Epidermal melanocyte (primary cell): ENCODE measurements around the gene INMT.
"Not testable (repeated sequence)": the region's sequence is repeated elsewhere in the genome, so short reads cannot be mapped to it uniquely, and the experiment has no call there.

Source experiments
- DNase-seq: peaks from one replicate; pipeline ENCODE4 v3.0.0; 2011; ENCODE audit warnings: low spot score; ENCODE audit not compliant: insufficient read length

The INMT gene

DNA sequence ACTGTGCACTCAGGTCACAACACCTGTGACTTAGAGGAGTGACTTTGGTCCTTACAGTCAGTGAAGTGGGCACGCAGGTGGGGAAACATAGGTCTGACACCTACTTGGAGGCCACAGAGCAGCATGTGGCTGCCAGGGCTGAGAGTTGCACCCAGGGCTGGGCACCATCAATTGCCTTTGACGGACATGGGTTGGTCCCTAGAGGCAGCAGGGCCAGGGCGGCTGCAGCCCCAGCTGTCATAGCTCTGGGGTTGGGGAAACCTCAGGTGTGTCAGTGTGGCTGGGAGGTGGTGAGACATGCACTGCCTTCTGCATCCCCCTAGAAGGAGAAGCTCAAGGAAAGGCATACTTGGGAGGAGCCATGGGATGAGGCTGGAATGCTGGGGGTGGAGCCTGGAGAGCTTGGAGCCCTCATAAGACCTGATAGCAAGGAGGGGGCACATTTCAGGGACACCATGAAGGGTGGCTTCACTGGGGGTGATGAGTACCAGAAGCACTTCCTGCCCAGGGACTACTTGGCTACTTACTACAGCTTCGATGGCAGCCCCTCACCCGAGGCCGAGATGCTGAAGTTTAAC is at the start of gene INMT:
Gene INMT (plus strand): TSS at position 440 of the 578 bp plus-strand sequence. CDS start 16 bp downstream, at position 456.
- no peak for DNase-seq

- no peak for DNase-seq
Measured at GRCh38 chr7:30702200-30702599, 49.7 kb upstream of the INMT start.

DNA sequence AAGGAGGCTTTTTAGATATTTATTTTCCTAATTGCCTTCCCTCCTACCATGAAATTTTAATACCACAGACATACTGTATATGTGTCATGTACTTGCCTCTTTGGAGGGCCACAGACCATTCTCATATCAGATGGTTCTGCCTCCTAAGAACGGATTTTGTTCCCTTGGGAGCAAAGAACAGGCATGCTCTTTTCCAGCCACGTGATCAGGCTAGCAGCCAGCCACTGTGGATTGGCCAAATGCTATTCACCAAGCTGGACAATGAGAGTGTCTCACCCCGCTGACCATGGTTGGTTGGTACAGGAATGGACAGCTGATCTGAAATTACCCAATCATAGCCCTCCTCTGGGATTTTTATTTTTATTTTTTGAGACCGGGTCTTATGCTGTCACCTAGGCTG is 48.2 kb upstream of the INMT start:
- DNase-seq: no peak

DNA sequence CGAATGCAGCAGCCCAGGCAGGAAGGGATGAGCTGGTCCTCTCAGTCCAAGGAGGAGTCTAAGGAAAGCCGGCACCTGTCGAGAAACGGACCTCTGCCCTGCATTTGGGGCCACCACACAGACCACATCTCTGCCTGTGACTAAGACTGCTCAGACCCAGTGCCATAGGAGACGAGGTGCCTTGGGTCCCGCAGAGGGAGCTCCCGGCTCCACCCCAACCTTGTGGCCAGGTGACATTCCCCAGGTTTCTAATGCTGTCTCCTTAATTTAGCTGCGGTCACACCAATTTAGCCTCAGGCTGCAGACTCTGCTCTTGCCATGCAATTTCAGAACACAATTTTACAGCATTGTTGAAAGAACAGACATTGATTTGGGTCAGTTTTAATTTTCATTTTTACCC is 46.9 kb upstream of the INMT start:
- no peak for DNase-seq

- DNase-seq: no peak
Measured at GRCh38 chr7:30705596-30705995, 46.3 kb upstream of the INMT start.

- no peak for DNase-seq
Measured at GRCh38 chr7:30706316-30706715, 45.6 kb upstream of the INMT start.

DNA sequence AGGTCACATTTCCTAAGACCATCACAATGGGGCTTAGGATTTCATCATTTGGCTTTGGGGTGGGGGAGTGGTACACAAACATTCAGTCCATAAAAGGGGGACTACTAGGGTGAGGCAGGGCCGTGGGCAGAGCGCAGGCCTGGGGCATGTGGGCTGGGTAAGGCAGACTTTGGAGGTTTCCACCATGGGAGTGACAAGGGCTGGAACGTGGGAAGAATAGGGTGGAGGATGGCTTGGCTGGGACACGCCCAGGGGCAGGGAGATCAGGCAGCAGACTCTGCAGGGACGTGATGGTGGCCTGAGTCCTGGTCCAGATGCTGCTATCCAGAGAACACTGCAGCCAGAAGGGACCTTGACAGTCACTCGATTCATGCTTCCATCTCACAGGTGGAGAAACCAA is 45.0 kb upstream of the INMT start:
- no peak for DNase-seq

DNA sequence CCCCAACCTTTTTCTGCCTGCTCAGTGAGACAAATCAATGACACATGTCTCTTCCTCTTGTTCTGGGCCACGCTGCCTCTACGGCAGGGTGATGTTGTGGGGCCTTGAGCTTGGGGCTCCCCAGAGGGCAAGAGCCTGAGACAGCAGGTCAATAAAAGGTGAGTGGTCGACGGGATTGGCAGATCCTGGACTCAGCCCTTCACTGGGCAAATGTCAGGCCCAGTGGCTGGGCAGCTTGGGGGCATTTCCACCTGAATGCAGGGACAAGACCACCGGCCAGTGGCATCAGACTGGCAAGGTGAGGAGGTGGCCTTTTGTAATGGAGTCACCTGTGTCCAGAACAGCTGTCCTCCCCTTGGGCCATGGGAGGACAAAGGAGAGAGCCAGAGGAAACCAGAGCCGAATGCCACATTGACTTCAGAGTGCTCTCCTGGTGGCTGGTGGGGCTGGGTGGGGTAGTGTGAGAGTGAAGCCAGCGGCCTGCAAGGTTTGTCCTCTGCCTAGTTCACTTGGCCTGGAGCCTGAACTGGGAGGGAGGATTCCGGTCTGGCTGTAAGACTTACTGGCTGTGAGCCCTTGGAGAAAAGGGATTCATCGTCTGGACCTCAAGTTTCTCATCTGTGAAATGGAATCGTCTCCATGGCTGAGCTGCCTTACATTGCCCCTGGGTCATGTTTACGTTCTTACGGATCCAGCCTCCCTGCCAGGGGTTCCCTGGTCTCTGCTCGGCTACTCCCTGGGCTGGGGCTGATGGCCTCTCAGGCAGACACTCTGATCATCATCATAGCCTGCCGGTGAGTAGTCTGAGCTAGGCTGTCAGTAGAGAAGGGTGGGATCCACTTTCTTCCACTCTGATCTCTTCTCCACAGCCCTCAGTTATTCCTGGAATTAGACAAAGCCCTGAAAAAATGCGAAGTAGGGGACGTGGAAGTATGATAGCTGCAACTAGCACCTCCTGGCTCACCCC is 44.3 kb upstream of the INMT start:
- no peak for DNase-seq

GRCh38 chr7:30708412-30708811 is 43.5 kb upstream of the INMT start:
- no peak for DNase-seq

DNA sequence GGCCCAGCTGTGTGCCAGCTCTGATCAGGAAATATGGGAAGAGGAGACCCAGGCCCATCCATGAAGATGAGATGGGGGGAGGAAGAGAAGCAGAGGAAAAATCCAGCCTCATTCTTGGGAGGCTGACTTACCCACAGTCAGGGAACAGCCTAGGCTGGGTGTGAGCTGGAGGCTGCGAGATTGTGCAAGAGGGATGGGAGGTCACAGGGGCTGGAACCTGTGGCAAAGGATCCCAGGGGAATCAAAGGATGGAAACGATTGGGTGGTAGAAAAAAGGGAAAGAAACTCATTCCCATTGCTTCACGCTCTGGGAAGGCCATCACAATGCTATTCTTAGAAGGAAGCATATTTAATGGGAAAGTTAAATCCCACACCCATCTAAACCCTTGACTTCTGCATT is 43.0 kb upstream of the INMT start:
- DNase-seq: no peak

DNA sequence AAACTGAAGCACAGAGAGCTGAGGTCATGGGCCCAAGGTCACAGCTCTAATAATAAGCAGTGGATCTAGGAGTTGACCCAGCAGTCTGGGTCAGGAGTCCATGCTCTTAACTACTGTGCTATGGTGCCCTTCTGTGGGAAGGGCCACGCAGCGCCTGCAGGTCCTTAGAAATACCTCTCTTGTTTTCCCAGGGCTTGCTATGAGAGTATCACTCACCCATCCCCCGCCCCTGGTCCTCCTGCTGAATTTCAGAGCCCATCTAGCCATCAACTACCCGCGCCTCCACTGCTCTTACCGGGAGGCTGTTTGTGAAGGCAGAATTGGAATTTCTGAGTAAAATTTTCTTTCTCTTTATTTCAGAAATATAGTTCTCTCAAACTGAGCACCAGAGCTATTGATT is 42.4 kb upstream of the INMT start:
- DNase-seq: no peak

- DNase-seq: no peak
Measured at GRCh38 chr7:30710669-30711068, 41.3 kb upstream of the INMT start.

DNA sequence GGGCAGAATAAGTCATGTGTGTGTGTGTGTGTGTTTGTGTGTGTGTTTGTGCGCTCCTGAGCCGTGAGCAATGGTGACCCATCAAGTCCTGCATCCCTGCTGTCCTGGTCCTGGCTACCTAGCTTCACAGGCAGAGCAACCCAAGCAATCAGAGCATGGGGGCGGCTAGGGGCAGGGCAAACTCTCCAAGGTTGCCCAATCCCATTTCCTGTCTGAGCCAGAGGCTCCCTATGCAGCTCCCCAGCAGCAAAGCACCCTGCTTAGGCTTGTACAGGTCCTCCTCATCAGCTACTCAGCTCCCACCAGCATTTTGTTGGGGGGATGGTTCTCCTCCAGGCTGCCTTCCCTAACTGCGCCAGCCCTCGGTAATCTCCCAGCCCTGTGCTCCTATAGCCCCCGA is 38.5 kb upstream of the INMT start:
- DNase-seq: no peak

GRCh38 chr7:30714129-30714528 is 37.8 kb upstream of the INMT start:
- no peak for DNase-seq

- DNase-seq: no peak
Measured at GRCh38 chr7:30717181-30717580, 34.8 kb upstream of the INMT start.

DNA sequence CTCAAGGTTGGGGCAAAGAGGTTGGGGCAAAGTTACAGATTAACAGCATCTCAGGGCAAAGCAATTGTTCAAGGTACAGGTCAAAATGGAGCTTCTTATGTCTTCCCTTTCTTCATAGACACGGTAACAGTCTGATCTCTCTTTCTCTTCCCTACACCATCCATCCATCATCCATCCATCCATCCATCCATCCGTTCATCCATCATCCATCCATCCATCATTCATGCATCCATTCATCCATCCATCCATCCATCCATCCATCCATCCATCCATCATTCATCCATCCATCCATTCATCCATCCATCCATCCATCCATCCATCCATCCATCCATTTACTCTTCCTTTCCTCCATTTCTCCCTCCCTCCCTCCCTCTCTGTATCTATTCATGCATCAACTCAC is 32.5 kb upstream of the INMT start:
- DNase-seq: not testable (repeated sequence)

GRCh38 chr7:30721211-30721610 is 30.7 kb upstream of the INMT start:
- DNase-seq: no peak

DNA sequence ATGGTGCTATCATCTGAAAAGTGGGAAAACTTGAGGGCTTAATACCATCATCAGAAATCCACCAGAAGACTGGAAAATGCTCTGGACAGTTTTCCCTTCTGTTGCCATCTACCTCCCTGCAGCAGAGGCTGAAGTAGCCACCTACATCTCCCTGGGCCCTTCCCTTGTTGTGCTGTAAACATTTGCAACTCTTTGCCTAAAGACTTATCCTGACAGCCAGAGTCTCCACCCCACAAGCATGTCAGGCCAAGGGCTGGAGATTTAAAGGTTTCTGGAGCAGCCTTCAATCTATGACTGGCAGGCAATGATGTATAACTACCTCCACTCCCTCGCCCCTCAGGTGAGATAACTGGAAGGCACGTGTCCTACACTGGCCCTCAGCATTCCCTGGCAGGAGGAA is 29.7 kb upstream of the INMT start:
- no peak for DNase-seq

- DNase-seq: no peak
Measured at GRCh38 chr7:30722671-30723070, 29.3 kb upstream of the INMT start.

GRCh38 chr7:30723776-30724175 is 28.2 kb upstream of the INMT start:
- DNase-seq: no peak

GRCh38 chr7:30726296-30727006 is 25.5 kb upstream of the INMT start:
- DNase-seq: no peak
